Keratinocyte (primary cell): ENCODE results near the gene SIRT4. TPM values are rescaled to one million over a fixed set of nuclear protein-coding genes. Genes with fewer than 3 reads are reported as not detected.

Source experiments
- DNase-seq: peaks from one replicate; pipeline ENCODE4 v3.0.0-alpha.2; 2011; ENCODE audit warnings: low read depth, missing footprints, low spot score
- FAIRE-seq: peaks from 2 replicates; lab custom pipeline; 2011; peaks lifted over from hg19 to GRCh38; lab: Jason Lieb, UNC
- H2AFZ ChIP-seq: 2 replicates; pipeline ENCODE4 v1.6.0; 2012; ENCODE audit warnings: low read length, control low read depth, inconsistent platforms; ENCODE audit not compliant: control insufficient read depth
- H3K27ac ChIP-seq: 2 replicates; pipeline ENCODE4 v1.5.1; 2011; ENCODE audit warnings: low read length; ENCODE audit not compliant: control insufficient read depth, insufficient read depth
- H3K27me3 ChIP-seq: 3 replicates; pipeline ENCODE4 v1.6.0; 2011; ENCODE audit warnings: low read length; ENCODE audit not compliant: control insufficient read depth, insufficient read depth; ENCODE audit errors: extremely low read depth
- H3K36me3 ChIP-seq, 2 experiments: 2 replicates in 1 of 2; 3 replicates in 1 of 2; pipeline ENCODE4 v1.5.1; 2011; ENCODE audit warnings: low read length in 2 of 2, mild to moderate bottlenecking in 1 of 2; ENCODE audit not compliant: control insufficient read depth in 2 of 2, insufficient read depth in 2 of 2; ENCODE audit errors: extremely low read depth in 1 of 2
- H3K4me1 ChIP-seq: 3 replicates; pipeline ENCODE4 v1.5.1; 2011; ENCODE audit warnings: low read length; ENCODE audit not compliant: control insufficient read depth, insufficient read depth; ENCODE audit errors: extremely low read depth
- H3K4me2 ChIP-seq: 3 replicates; pipeline ENCODE4 v1.6.0; 2011; ENCODE audit warnings: low read depth, low read length; ENCODE audit not compliant: control insufficient read depth, insufficient read depth; ENCODE audit errors: extremely low read depth
- H3K4me3 ChIP-seq, 3 experiments: fragments of 200-600 bp in 1 of 3; sonication (generic) in 1 of 3; 2 replicates in 2 of 3; 3 replicates in 1 of 3; pipeline ENCODE4 v1.5.1; 2011 to 2016; ENCODE audit warnings: low read length in 3 of 3, mild to moderate bottlenecking in 3 of 3, control low read depth in 2 of 3, inconsistent platforms in 1 of 3, low read depth in 1 of 3, mixed read lengths in 1 of 3, mixed run types in 1 of 3, moderate library complexity in 1 of 3; ENCODE audit not compliant: control insufficient read depth in 2 of 3, insufficient read depth in 2 of 3; ENCODE audit errors: extremely low read depth in 1 of 3
- H3K79me2 ChIP-seq: 2 replicates; pipeline ENCODE4 v1.6.0; 2012; ENCODE audit warnings: low read length; ENCODE audit not compliant: control insufficient read depth, insufficient read depth
- H3K9ac ChIP-seq: 3 replicates; pipeline ENCODE4 v1.6.0; 2011; ENCODE audit warnings: low read length; ENCODE audit not compliant: control insufficient read depth, insufficient read depth; ENCODE audit errors: extremely low read depth
- H3K9me1 ChIP-seq: 3 replicates; pipeline ENCODE4 v1.6.0; 2011; ENCODE audit warnings: low read length; ENCODE audit not compliant: control insufficient read depth, insufficient read depth; ENCODE audit errors: extremely low read depth
- H3K9me3 ChIP-seq: 2 replicates; pipeline ENCODE4 v1.5.1; 2012; ENCODE audit warnings: low read depth, low read length; ENCODE audit not compliant: control insufficient read depth
- H4K20me1 ChIP-seq: 3 replicates; pipeline ENCODE4 v1.6.0; 2011; ENCODE audit warnings: low read length; ENCODE audit not compliant: control insufficient read depth, insufficient read depth; ENCODE audit errors: extremely low read depth
- EZH2 ChIP-seq: IDR thresholded peaks from one replicate; pipeline ENCODE4 v1.6.1; 2012; ENCODE audit warnings: inconsistent platforms, mild to moderate bottlenecking, low read length, moderate library complexity
- dilution Hi-C: fragments of 300-500 bp; cut with MboI; formaldehyde crosslinking; loops from one replicate; pipeline ENCODE4 v1.7.0; 2020; ENCODE audit warnings: low sequenced_read_pairs; ENCODE audit not compliant: extremely low pct_ligation_motif_present
- polyA plus RNA-seq, 5 experiments: library from polyadenylated mRNA; depleted of rRNA in 3 of 5; stranded (reverse) in 3 of 5; stranded (forward) in 1 of 5; unstranded in 1 of 5; fragments of >200 nt; gene quantifications; 1 replicate in 1 of 5; 2 replicates in 3 of 5; 3 replicates in 1 of 5; pipeline versions ENCODE4 v1.2.1 to v1.2.3, GENCODE V29; 2011 to 2012; ENCODE audit warnings: missing spikeins in 2 of 5, low read depth in 1 of 5, low replicate concordance in 1 of 5
- small RNA-seq, 3 experiments: library from RNA; depleted of rRNA; stranded (forward); fragments of <200 nt; gene quantifications; one replicate each; pipeline ENCODE3, GENCODE V24; 2012; ENCODE audit warnings: low read depth in 3 of 3, low replicate concordance in 1 of 3; ENCODE audit not compliant: insufficient read length in 3 of 3
- TF ChIP-seq, protein P1 (sequence below), 3 experiments: IDR thresholded peaks in 1 of 3; conservative IDR thresholded peaks in 1 of 3; optimal IDR thresholded peaks in 1 of 3; 2 replicates in 2 of 3; 3 replicates in 1 of 3; pipeline versions ENCODE3 to v1.5.1; 2011; ENCODE audit warnings: low read length in 3 of 3, mild to moderate bottlenecking in 3 of 3, moderate library complexity in 2 of 3, control low read depth in 1 of 3, inconsistent platforms in 1 of 3; ENCODE audit not compliant: insufficient read depth in 2 of 3; ENCODE audit errors: extremely low read depth in 1 of 3

SIRT4 gene
- polyA plus RNA-seq, 1 donor (not counting 4 experiments of a cell fraction or from before 2014, with no cell fraction given), result 0.98 TPM

DNA sequence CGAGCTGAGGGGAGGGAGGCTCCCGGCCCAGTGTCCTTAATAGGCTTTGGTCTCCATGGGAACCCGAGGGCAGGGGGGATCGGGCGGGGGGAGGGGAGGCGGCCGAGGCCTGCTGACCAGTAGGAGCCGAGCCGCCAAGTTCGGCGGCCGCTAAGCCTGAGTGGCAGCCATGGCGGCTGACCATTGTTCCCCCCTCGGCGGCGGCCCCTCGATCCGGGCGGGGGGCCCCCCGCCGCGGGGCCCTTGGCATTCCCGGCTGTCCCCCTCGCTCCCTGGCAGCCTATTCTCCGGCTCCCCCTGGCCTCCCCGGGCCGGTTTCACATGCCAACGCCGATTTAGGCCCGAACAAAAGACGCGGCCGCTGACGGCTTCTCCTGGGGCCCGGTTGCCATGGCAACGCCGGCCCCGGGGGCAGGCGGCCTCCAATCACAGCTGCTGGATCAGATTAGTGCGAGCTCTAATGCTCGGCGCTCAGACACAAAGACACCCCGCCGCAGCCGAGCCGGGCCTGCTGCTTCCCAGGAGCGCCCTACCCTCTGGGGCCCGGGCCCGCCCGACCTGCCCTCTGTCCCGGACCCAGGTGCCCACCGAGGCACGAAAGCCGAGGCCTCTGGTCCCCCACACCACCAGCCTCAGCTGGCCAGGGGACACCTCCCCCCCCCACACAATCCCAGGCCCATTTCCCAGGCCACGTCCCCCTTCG is 59.5 kb downstream of the SIRT4 start:
- no peak overlapping the region for H3K27ac ChIP-seq
- DNase-seq, result no peak
- H3K79me2 ChIP-seq, result no peaks in the 10 kb centered on the region
- H3K9ac ChIP-seq, result no peak overlapping the region
- no peak for FAIRE-seq
- TF ChIP-seq, protein P1, sequence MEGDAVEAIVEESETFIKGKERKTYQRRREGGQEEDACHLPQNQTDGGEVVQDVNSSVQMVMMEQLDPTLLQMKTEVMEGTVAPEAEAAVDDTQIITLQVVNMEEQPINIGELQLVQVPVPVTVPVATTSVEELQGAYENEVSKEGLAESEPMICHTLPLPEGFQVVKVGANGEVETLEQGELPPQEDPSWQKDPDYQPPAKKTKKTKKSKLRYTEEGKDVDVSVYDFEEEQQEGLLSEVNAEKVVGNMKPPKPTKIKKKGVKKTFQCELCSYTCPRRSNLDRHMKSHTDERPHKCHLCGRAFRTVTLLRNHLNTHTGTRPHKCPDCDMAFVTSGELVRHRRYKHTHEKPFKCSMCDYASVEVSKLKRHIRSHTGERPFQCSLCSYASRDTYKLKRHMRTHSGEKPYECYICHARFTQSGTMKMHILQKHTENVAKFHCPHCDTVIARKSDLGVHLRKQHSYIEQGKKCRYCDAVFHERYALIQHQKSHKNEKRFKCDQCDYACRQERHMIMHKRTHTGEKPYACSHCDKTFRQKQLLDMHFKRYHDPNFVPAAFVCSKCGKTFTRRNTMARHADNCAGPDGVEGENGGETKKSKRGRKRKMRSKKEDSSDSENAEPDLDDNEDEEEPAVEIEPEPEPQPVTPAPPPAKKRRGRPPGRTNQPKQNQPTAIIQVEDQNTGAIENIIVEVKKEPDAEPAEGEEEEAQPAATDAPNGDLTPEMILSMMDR (optimal IDR thresholded peaks at IDR 0.05 in 1 of 3, IDR thresholded peaks at IDR 0.05 in 1 of 3, conservative IDR thresholded peaks at IDR 0.05 in 1 of 3; ENCODE audit: extremely low read depth in 1 of 3, insufficient read depth in 2 of 3, low read length in 3 of 3), result no peak
- no peak for TF ChIP-seq EZH2
- H3K4me2 ChIP-seq, result no peak overlapping the region
- no peaks in the 10 kb centered on the region for H3K9me3 ChIP-seq
- no peaks in the 10 kb centered on the region for H3K36me3 ChIP-seq
- H2AFZ ChIP-seq, result no peak overlapping the region
- peaks cover 39% of the 10 kb centered on the region for H3K27me3 ChIP-seq
- H3K4me3 ChIP-seq, result no peak overlapping the region
- no peaks in the 10 kb centered on the region for H4K20me1 ChIP-seq
- dilution Hi-C loops, result no loop called here
- peaks cover 2% of the 10 kb centered on the region for H3K4me1 ChIP-seq
- H3K9me1 ChIP-seq, result no peaks in the 10 kb centered on the region

Small RNAs within 50 kb of the gene (small RNA-seq; reads per million reads assigned to genes)
- gene RNU4-1, result 3.3 to 11.8 (median 6.0) reads per million in 3 experiments
- 8.5 to 66.0 (median 46.7) reads per million in 3 experiments for gene RNU4-2
- 0 reads per million in 3 experiments for gene RNU6-1088P

Other genes with a start within 250 kb of the SIRT4 start
- gene RAB35, start 185.6 kb upstream of the SIRT4 start, polyA plus RNA-seq, result 51.0 to 68.4 TPM (median 51.6 TPM) in 3 replicates
- gene GCN1, start 107.6 kb upstream of the SIRT4 start, polyA plus RNA-seq, result 26.1 to 56.3 TPM (median 34.1 TPM) in 3 replicates
- gene RPLP0, start 101.2 kb upstream of the SIRT4 start, polyA plus RNA-seq, result 3,950 to 5,808 TPM (median 4,618 TPM) in 3 replicates
- 98.7 to 224 TPM (median 114 TPM) in 3 replicates for gene PXN, start 36.6 kb upstream of the SIRT4 start, polyA plus RNA-seq
- under 0.01 TPM in 2 of 3 replicates, not detected in the other for gene RNU4-2, start 10.4 kb upstream of the SIRT4 start, polyA plus RNA-seq
- under 0.01 TPM in 2 of 3 replicates, not detected in the other for gene RNU4-1, start 9.1 kb upstream of the SIRT4 start, polyA plus RNA-seq
- not detected in 3 replicates for gene PLA2G1B, start 25.5 kb downstream of the SIRT4 start, polyA plus RNA-seq
- gene MSI1, start 66.8 kb downstream of the SIRT4 start, polyA plus RNA-seq, result not detected in 3 replicates
- gene COX6A1, start 135.8 kb downstream of the SIRT4 start, polyA plus RNA-seq, result 584 to 976 TPM (median 663 TPM) in 3 replicates
- 37.3 to 71.1 TPM (median 46.7 TPM) in 3 replicates for gene TRIAP1, start 144.1 kb downstream of the SIRT4 start, polyA plus RNA-seq
- 14.7 to 22.4 TPM (median 19.2 TPM) in 3 replicates for gene GATC, start 144.1 kb downstream of the SIRT4 start, polyA plus RNA-seq
- 108 to 175 TPM (median 159 TPM) in 3 replicates for gene SRSF9, start 167.4 kb downstream of the SIRT4 start, polyA plus RNA-seq
- gene DYNLL1, start 193.8 kb downstream of the SIRT4 start, polyA plus RNA-seq, result 636 to 744 TPM (median 716 TPM) in 3 replicates
- gene COQ5, start 226.8 kb downstream of the SIRT4 start, polyA plus RNA-seq, result 23.9 to 38.7 TPM (median 27.9 TPM) in 3 replicates
- 55.3 to 160 TPM (median 60.3 TPM) in 3 replicates for gene RNF10, start 232.0 kb downstream of the SIRT4 start, polyA plus RNA-seq